H1 (cell line): Measurements from ENCODE around the gene UNC13D.

ENCODE experiments used
- CEBPB ChIP-seq: IDR thresholded peaks from 2 replicates; pipeline ENCODE4 v1.6.1; 2012; ENCODE audit warnings: low read depth, low read length
- CTCF ChIP-seq, 3 experiments: IDR thresholded peaks; 1 replicate in 2 of 3; 2 replicates in 1 of 3; pipeline versions ENCODE4 v1.5.1 to v1.6.1; 2011; ENCODE audit warnings: low read length in 3 of 3, mild to moderate bottlenecking in 3 of 3, inconsistent platforms in 2 of 3, low read depth in 1 of 3, moderate library complexity in 1 of 3; ENCODE audit not compliant: insufficient read depth in 1 of 3; ENCODE audit errors: control extremely low read depth in 1 of 3

DNA sequence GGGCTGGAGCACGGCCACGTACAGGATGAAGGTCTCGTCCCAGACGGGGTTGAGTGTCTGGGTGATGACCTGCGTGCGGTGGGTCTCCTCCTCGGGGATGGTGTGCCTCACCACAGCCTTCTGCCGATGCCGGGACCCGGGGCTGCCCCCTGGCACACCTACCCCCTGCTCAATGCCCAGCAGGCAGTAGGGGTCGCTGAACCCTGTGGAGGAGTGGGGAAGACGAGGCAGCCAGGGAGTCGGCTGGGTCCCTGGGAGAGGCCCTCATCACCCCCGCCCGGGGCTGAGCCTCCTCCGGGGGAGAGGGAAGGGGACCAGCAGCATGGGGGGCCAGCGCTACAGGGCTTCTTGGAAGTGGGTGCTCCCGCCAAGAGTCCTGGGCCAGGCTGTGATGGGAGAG lies 1.8 kb downstream of the UNC13D start:
- TF ChIP-seq CTCF (IDR thresholded peaks at IDR 0.05; ENCODE audit: control extremely low read depth in 1 of 3, insufficient read depth in 1 of 3, low read depth in 1 of 3, low read length in 3 of 3): no peak
- no peak for TF ChIP-seq CEBPB
